SK-N-SH (cell line): ENCODE data around the gene DGUOK. TPM values are rescaled to one million over a fixed set of nuclear protein-coding genes. Genes with fewer than 3 reads are reported as not detected.

ENCODE experiments used
- CTCF ChIA-PET: fragments of 300-600, 350-600 bp; formaldehyde crosslinking; extraction: SDS; loops from one replicate; lab custom pipeline; 2021; lab: Yijun Ruan, JAX
- POLR2A ChIA-PET: fragments of 350-600 bp; sonication (Branson Sonifier 250); formaldehyde crosslinking; extraction: SDS; loops from one replicate; lab custom pipeline; 2020; ENCODE audit warnings: antibody characterized with exemption, inconsistent platforms; lab: Yijun Ruan, JAX
- DNase-seq: peaks from one replicate; pipeline ENCODE4 v3.0.0; 2012
- H2AFZ ChIP-seq: fragments of 200-600 bp; sonication (generic); 2 replicates; pipeline ENCODE4 v1.8.1; 2016; ENCODE audit warnings: antibody characterized with exemption, mild to moderate bottlenecking, low read depth
- H3F3A ChIP-seq: fragments of 200-600 bp; sonication (generic); replicated peaks from 2 replicates; pipeline ENCODE3; 2016; ENCODE audit warnings: antibody characterized with exemption, mild to moderate bottlenecking; ENCODE audit not compliant: insufficient read depth
- H3K27ac ChIP-seq, 2 experiments: fragments of 200-500 bp in 1 of 2; fragments of 200-600 bp in 1 of 2; sonication (Bioruptor generic) in 1 of 2; sonication (generic), shearing (Covaris generic) in 1 of 2; 2 replicates each; pipeline versions ENCODE4 v1.5.1 to v1.6.1; 2014 to 2016; ENCODE audit warnings: low read depth in 2 of 2, inconsistent platforms in 1 of 2, low read length in 1 of 2, mild to moderate bottlenecking in 1 of 2, mixed read lengths in 1 of 2
- H3K27me3 ChIP-seq: fragments of 200-600 bp; sonication (generic), shearing (Covaris generic); 2 replicates; pipeline ENCODE4 v1.6.1; 2016; ENCODE audit warnings: mixed run types; ENCODE audit not compliant: insufficient read depth
- H3K36me3 ChIP-seq, 2 experiments: fragments of 200-500 bp in 1 of 2; fragments of 200-600 bp in 1 of 2; sonication (Bioruptor generic) in 1 of 2; sonication (generic) in 1 of 2; replicated peaks in 1 of 2; 2 replicates each; pipeline versions ENCODE3 to v1.5.1; 2014 to 2016; ENCODE audit warnings: low read length in 1 of 2, mild to moderate bottlenecking in 1 of 2; ENCODE audit not compliant: insufficient read depth in 2 of 2, control insufficient read depth in 1 of 2
- H3K4me1 ChIP-seq, 2 experiments: fragments of 200-500 bp in 1 of 2; fragments of 200-600 bp in 1 of 2; sonication (Bioruptor generic) in 1 of 2; sonication (generic), shearing (Covaris generic) in 1 of 2; 2 replicates each; pipeline versions ENCODE4 v1.5.1 to v1.6.1; 2014 to 2016; ENCODE audit warnings: low read depth in 1 of 2, low read length in 1 of 2, mixed run types in 1 of 2; ENCODE audit not compliant: insufficient read depth in 2 of 2, control insufficient read depth in 1 of 2
- H3K4me2 ChIP-seq: fragments of 200-600 bp; sonication (generic), shearing (Covaris generic); 2 replicates; pipeline ENCODE4 v1.6.1; 2017; ENCODE audit warnings: mixed run types
- H3K4me3 ChIP-seq, 2 experiments: fragments of 200-500 bp in 1 of 2; fragments of 200-600 bp in 1 of 2; sonication (Bioruptor generic) in 1 of 2; sonication (generic), shearing (Covaris generic) in 1 of 2; 2 replicates each; pipeline versions ENCODE4 v1.5.1 to v1.8.1; 2014 to 2016; ENCODE audit warnings: low read depth in 2 of 2, inconsistent platforms in 1 of 2, low read length in 1 of 2, mild to moderate bottlenecking in 1 of 2, mixed read lengths in 1 of 2, moderate library complexity in 1 of 2
- H3K79me2 ChIP-seq: fragments of 200-600 bp; sonication (generic); 2 replicates; pipeline ENCODE4 v1.8.1; 2017; ENCODE audit warnings: mild to moderate bottlenecking; ENCODE audit not compliant: insufficient read depth
- H3K9ac ChIP-seq: fragments of 200-600 bp; sonication (generic); 2 replicates; pipeline ENCODE4 v1.6.1; 2017; ENCODE audit warnings: mixed run types
- H3K9me2 ChIP-seq: fragments of 200-600 bp; sonication (generic); 2 replicates; pipeline ENCODE4 v1.6.1; 2017; ENCODE audit warnings: mixed run types
- H3K9me3 ChIP-seq: fragments of 200-600 bp; sonication (generic); 2 replicates; pipeline ENCODE4 v1.6.1; 2017; ENCODE audit warnings: mixed run types, mild to moderate bottlenecking, moderate library complexity
- H4K20me1 ChIP-seq: fragments of 200-600 bp; sonication (generic); 2 replicates; pipeline ENCODE4 v1.6.1; 2017; ENCODE audit warnings: mild to moderate bottlenecking, mixed run types; ENCODE audit not compliant: insufficient read depth
- CHD2 ChIP-seq: fragments of 150-350 bp; IDR thresholded peaks from 2 replicates; pipeline ENCODE4 v1.6.1; 2018; ENCODE audit warnings: low read length; ENCODE audit not compliant: partially characterized antibody
- CTCF ChIP-seq: fragments of 200-600 bp; sonication (generic); IDR thresholded peaks from 2 replicates; pipeline ENCODE4 v1.6.1; 2017; ENCODE audit warnings: antibody characterized with exemption, mild to moderate bottlenecking, moderate library complexity
- GABPA ChIP-seq: IDR thresholded peaks from 2 replicates; pipeline ENCODE4 v1.4.0; 2012; ENCODE audit warnings: low read depth, mild to moderate bottlenecking
- GATA2 ChIP-seq: sonication (generic); formaldehyde crosslinking; IDR thresholded peaks from 2 replicates; pipeline ENCODE4 v1.5.0; 2020; ENCODE audit warnings: mild to moderate bottlenecking, missing genetic modification reagents
- MAX ChIP-seq: IDR thresholded peaks from 2 replicates; pipeline ENCODE4 v1.4.0; 2012; ENCODE audit warnings: low read depth
- MEF2A ChIP-seq: IDR thresholded peaks from 2 replicates; pipeline ENCODE4 v1.4.0; 2012; ENCODE audit warnings: low read depth, borderline replicate concordance
- MXI1 ChIP-seq: IDR thresholded peaks from 2 replicates; pipeline ENCODE4 v1.6.1; 2012; ENCODE audit warnings: mild to moderate bottlenecking, low read depth, low read length, improper control_type of control experiment
- NFIC ChIP-seq: IDR thresholded peaks from 2 replicates; pipeline ENCODE4 v1.4.0; 2012; ENCODE audit warnings: borderline replicate concordance
- POLR2AphosphoS5 ChIP-seq: IDR thresholded peaks from 2 replicates; pipeline ENCODE4 v1.6.1; 2012; ENCODE audit warnings: low read depth, low read length
- RAD21 ChIP-seq: IDR thresholded peaks from 2 replicates; pipeline ENCODE4 v1.6.1; 2012; ENCODE audit warnings: mild to moderate bottlenecking, low read length
- RCOR1 ChIP-seq: fragments of 150-350 bp; IDR thresholded peaks from 2 replicates; pipeline ENCODE4 v1.6.1; 2017; ENCODE audit warnings: antibody characterized with exemption, low read length
- RFX5 ChIP-seq: IDR thresholded peaks from 2 replicates; pipeline ENCODE4 v1.6.1; 2012; ENCODE audit warnings: mild to moderate bottlenecking, improper control_type of control experiment, low read length
- RXRA ChIP-seq: IDR thresholded peaks from 2 replicates; pipeline ENCODE4 v1.4.0; 2012; ENCODE audit warnings: low read depth, mild to moderate bottlenecking, borderline replicate concordance
- SIN3A ChIP-seq: IDR thresholded peaks from 2 replicates; pipeline ENCODE4 v1.6.1; 2012; ENCODE audit warnings: low read depth, mild to moderate bottlenecking, low read length, moderate library complexity, borderline replicate concordance
- SMC3 ChIP-seq: IDR thresholded peaks from 2 replicates; pipeline ENCODE4 v1.6.1; 2012; ENCODE audit warnings: low read depth, low read length, improper control_type of control experiment
- TCF12 ChIP-seq: IDR thresholded peaks from 2 replicates; pipeline ENCODE4 v1.4.0; 2012
- TEAD4 ChIP-seq: IDR thresholded peaks from 2 replicates; pipeline ENCODE4 v1.4.0; 2012; ENCODE audit warnings: mild to moderate bottlenecking, borderline replicate concordance; ENCODE audit not compliant: insufficient read depth
- USF2 ChIP-seq: fragments of 150-350 bp; IDR thresholded peaks from 2 replicates; pipeline ENCODE4 v1.6.1; 2017; ENCODE audit warnings: antibody characterized with exemption, low read length, low read depth, borderline replicate concordance
- YY1 ChIP-seq: IDR thresholded peaks from 2 replicates; pipeline ENCODE4 v1.4.0; 2012; ENCODE audit warnings: low read depth, mild to moderate bottlenecking
- ZBTB33 ChIP-seq: IDR thresholded peaks from 2 replicates; pipeline ENCODE4 v1.4.0; 2012; ENCODE audit warnings: low read depth, borderline replicate concordance
- WGBS: methylation state at CpG from one replicate; pipeline ENCODE4 v1.1.6; 2017; ENCODE audit warnings: low lambda C conversion rate; 5-methylcytosine and 5-hydroxymethylcytosine counted together
- polyA plus RNA-seq, 3 experiments: library from polyadenylated mRNA; depleted of rRNA; stranded (reverse); fragments of >200 nt; gene quantifications; 2 replicates each; pipeline ENCODE4 v1.2.3, GENCODE V29; 2012
- TF ChIP-seq, protein P1 (sequence below): IDR thresholded peaks from 2 replicates; pipeline ENCODE4 v1.4.0; 2012; ENCODE audit warnings: low read depth, borderline replicate concordance
- TF ChIP-seq, protein P2 (sequence below): fragments of 150-350 bp; IDR thresholded peaks from 2 replicates; pipeline ENCODE4 v1.6.1; 2016; ENCODE audit warnings: mild to moderate bottlenecking, low read depth, low read length
- TF ChIP-seq, protein P3 (sequence below): IDR thresholded peaks from 2 replicates; pipeline ENCODE4; 2012

DGUOK gene
- polyA plus RNA-seq, 1 of the 3 experiments (the other 2 are of a cell fraction): 122 TPM

DNA sequence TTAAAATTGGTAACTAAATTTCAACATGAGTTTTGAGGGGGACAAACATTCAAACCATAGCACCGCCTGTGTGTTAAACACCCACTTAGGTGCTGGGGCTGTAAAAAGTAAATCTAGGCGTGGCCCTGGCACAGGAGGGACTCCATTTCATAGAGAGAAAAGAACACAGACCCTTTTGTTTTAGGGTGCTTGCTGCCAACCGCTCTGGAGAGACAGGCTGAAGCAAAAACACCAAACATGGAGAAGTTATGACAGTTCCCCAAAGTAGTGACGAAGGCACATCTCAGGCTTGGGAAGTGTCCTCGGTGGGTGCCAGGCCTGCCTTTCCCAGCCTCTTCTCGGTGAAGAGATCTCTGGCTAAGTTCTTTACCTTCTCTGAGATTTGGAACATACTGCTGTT, 28.7 kb upstream of the DGUOK start (continued):
- TF ChIP-seq CTCF: no peak
- TF ChIP-seq POLR2AphosphoS5: no peak
- TF ChIP-seq SMC3: no peak
- TF ChIP-seq, protein P1, sequence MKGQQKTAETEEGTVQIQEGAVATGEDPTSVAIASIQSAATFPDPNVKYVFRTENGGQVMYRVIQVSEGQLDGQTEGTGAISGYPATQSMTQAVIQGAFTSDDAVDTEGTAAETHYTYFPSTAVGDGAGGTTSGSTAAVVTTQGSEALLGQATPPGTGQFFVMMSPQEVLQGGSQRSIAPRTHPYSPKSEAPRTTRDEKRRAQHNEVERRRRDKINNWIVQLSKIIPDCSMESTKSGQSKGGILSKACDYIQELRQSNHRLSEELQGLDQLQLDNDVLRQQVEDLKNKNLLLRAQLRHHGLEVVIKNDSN: no peak

GRCh38 chr2:73899801-73900336, 26.8 kb upstream of the DGUOK start:
- H3K79me2 ChIP-seq: no peaks in the 10 kb centered on the region
- no peaks in the 10 kb centered on the region for H3K9me2 ChIP-seq
- no peaks in the 10 kb centered on the region for H4K20me1 ChIP-seq
- 79% methylated on average over 8 of the region's 8 CpGs for WGBS
- no peaks in the 10 kb centered on the region for H3K9me3 ChIP-seq
- H3K27ac ChIP-seq: no peak overlapping the region
- TF ChIP-seq MAX (no peak), NFIC (no peak), USF2 (no peak), TEAD4 (no peak), RFX5 (no peak), TCF12 (no peak), RXRA (no peak), ZBTB33 (no peak), RCOR1 (no peak), GABPA (no peak), MEF2A (no peak), SIN3A (no peak), RAD21 (no peak), SMC3 (no peak), MXI1 (no peak), YY1 (no peak), CHD2 (no peak), GATA2 (CRISPR knock-in tag) (no peak)
- TF ChIP-seq, protein P2, sequence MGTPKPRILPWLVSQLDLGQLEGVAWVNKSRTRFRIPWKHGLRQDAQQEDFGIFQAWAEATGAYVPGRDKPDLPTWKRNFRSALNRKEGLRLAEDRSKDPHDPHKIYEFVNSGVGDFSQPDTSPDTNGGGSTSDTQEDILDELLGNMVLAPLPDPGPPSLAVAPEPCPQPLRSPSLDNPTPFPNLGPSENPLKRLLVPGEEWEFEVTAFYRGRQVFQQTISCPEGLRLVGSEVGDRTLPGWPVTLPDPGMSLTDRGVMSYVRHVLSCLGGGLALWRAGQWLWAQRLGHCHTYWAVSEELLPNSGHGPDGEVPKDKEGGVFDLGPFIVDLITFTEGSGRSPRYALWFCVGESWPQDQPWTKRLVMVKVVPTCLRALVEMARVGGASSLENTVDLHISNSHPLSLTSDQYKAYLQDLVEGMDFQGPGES: no peak
- TF ChIP-seq, protein P3, sequence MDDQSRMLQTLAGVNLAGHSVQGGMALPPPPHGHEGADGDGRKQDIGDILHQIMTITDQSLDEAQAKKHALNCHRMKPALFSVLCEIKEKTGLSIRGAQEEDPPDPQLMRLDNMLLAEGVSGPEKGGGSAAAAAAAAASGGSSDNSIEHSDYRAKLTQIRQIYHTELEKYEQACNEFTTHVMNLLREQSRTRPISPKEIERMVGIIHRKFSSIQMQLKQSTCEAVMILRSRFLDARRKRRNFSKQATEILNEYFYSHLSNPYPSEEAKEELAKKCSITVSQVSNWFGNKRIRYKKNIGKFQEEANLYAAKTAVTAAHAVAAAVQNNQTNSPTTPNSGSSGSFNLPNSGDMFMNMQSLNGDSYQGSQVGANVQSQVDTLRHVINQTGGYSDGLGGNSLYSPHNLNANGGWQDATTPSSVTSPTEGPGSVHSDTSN: no peak
- ChIA-PET POLR2A (no interaction called here), CTCF (no interaction called here)
- no peak overlapping the region for H2AFZ ChIP-seq
- no peak overlapping the region for H3K4me3 ChIP-seq
- no peaks in the 10 kb centered on the region for H3K4me1 ChIP-seq
- no peak overlapping the region for H3K9ac ChIP-seq
- H3F3A ChIP-seq: no peaks in the 10 kb centered on the region
- no peak for DNase-seq
- no peak overlapping the region for H3K4me2 ChIP-seq
- no peaks in the 10 kb centered on the region; the same call in 1 of the 2 replicates for H3K27me3 ChIP-seq
- H3K36me3 ChIP-seq: no peaks in the 10 kb centered on the region
